Measurements from ENCODE around the gene CCDC66. TPM values are rescaled to one million over a fixed set of nuclear protein-coding genes. Genes with fewer than 3 reads are reported as not detected.
A peak's percentile ranks its signal among the peaks of the same experiment; 100 is the strongest.

CCDC66 gene
- total and polyA plus RNA-seq, 9 of the 15 experiments (the other 6 are each of a cell fraction or from before 2014, with no cell fraction given), result 21.5 to 46.5 (median 29.6) TPM

GRCh38 chr3:56556908-56557830 lies at the start of gene CCDC66 (continued):
- no peak for TF ChIP-seq CBFA2T3 (IDR thresholded peaks at IDR 0.05)
- TF ChIP-seq FOXA3 (CRISPR knock-in tag; conservative IDR thresholded peaks at IDR 0.05 in 1 of 2, IDR thresholded peaks at IDR 0.05 in 1 of 2), result peak in 1 of 2 experiments; percentile 70; a peak in 1 of 4 replicates
- peak; percentile 63 for TF ChIP-seq HNRNPLL (IDR thresholded peaks at IDR 0.05; ENCODE audit: low read depth, low read length, poor library complexity, severe bottlenecking)
- peak; percentile 72; the same call in 1 of the 2 replicates for TF ChIP-seq RB1 (IDR thresholded peaks at IDR 0.05; ENCODE audit: low read depth)
- peak; percentile 94 for TF ChIP-seq MGA (IDR thresholded peaks at IDR 0.05)
- TF ChIP-seq PKNOX1 (IDR thresholded peaks at IDR 0.05), result no peak
- peak; percentile 96 to 99 for TF ChIP-seq E2F6 (IDR thresholded peaks at IDR 0.05; ENCODE audit: borderline replicate concordance in 1 of 2, extremely low read depth in 1 of 2, insufficient read depth in 1 of 2, insufficient read length in 1 of 2, low read depth in 1 of 2, low read length in 1 of 2, poor library complexity in 1 of 2, severe bottlenecking in 1 of 2)
- TF ChIP-seq NFIX (CRISPR knock-in tag; IDR thresholded peaks at IDR 0.05; ENCODE audit: low read depth), result no peak

Data from K562 (cell line).